CD8-positive, alpha-beta memory T cell (primary cell): ENCODE results near the gene B3GNT7. TPM values are rescaled to one million over a fixed set of nuclear protein-coding genes. Genes with fewer than 3 reads are reported as not detected.

Source experiments
- CTCF ChIA-PET: fragments of 350-600 bp; sonication (Branson Sonifier 250); formaldehyde crosslinking; loops from one replicate; lab custom pipeline; 2021; ENCODE audit warnings: antibody characterized with exemption; lab: Charles Lee
- POLR2A ChIA-PET: fragments of 350-600 bp; sonication (Branson Sonifier 250); formaldehyde crosslinking; loops from one replicate; lab custom pipeline; 2021; ENCODE audit warnings: antibody characterized with exemption; lab: Charles Lee
- DNase-seq, 5 donors: peaks; one replicate each; pipeline versions ENCODE4 v3.0.0 to v3.0.0-alpha.2; 2020 to 2022; ENCODE audit warnings: mixed read lengths in 1 of 5
- H3K27ac ChIP-seq: one replicate; pipeline ENCODE4 v1.7.0; 2013; ENCODE audit warnings: low read depth, mild to moderate bottlenecking, low read length, moderate library complexity
- H3K27me3 ChIP-seq: 2 replicates; pipeline ENCODE4 v1.7.0; 2013; ENCODE audit warnings: low read length, mild to moderate bottlenecking; ENCODE audit not compliant: insufficient read depth, poor library complexity, severe bottlenecking
- H3K36me3 ChIP-seq: 2 replicates; pipeline ENCODE4 v1.7.0; 2013; ENCODE audit warnings: mild to moderate bottlenecking, low read length, moderate library complexity; ENCODE audit not compliant: insufficient read depth
- H3K4me1 ChIP-seq: 2 replicates; pipeline ENCODE4 v1.7.0; 2013; ENCODE audit warnings: mild to moderate bottlenecking, low read length, moderate library complexity; ENCODE audit not compliant: insufficient read depth
- H3K4me3 ChIP-seq: 2 replicates; pipeline ENCODE4 v1.7.0; 2013; ENCODE audit warnings: mild to moderate bottlenecking, low read length
- H3K9me3 ChIP-seq: 2 replicates; pipeline ENCODE4 v1.7.0; 2013; ENCODE audit warnings: mild to moderate bottlenecking, low read length
- H3K27ac Mint-ChIP-seq, 8 donors: one replicate each; pipeline ENCODE4 v1.8.0; 2020 to 2021; ENCODE audit warnings: mixed read lengths in 8 of 8, mild to moderate bottlenecking in 6 of 8, inconsistent platforms in 3 of 8, moderate library complexity in 3 of 8
- H3K27me3 Mint-ChIP-seq, 2 donors: one replicate each; pipeline ENCODE4 v1.8.0; 2020 to 2021; ENCODE audit warnings: mixed read lengths in 2 of 2, mild to moderate bottlenecking in 1 of 2, moderate library complexity in 1 of 2
- H3K36me3 Mint-ChIP-seq, 3 donors: one replicate each; pipeline ENCODE4 v1.8.0; 2020 to 2021; ENCODE audit warnings: mixed read lengths in 3 of 3, inconsistent platforms in 1 of 3, mild to moderate bottlenecking in 1 of 3
- H3K4me1 Mint-ChIP-seq, 3 donors: one replicate each; pipeline ENCODE4 v1.8.0; 2020 to 2021; ENCODE audit warnings: mixed read lengths in 3 of 3, inconsistent platforms in 1 of 3, mild to moderate bottlenecking in 1 of 3
- H3K4me3 Mint-ChIP-seq, 7 donors: one replicate each; pipeline ENCODE4 v1.8.0; 2020 to 2021; ENCODE audit warnings: mixed read lengths in 7 of 7, mild to moderate bottlenecking in 6 of 7, moderate library complexity in 4 of 7, inconsistent platforms in 2 of 7
- H3K9me3 Mint-ChIP-seq, 5 donors: one replicate each; pipeline ENCODE4 v1.8.0; 2020 to 2022; ENCODE audit warnings: mixed read lengths in 5 of 5, mild to moderate bottlenecking in 3 of 5, moderate library complexity in 2 of 5, inconsistent platforms in 1 of 5
- polyA plus RNA-seq: library from polyadenylated mRNA; unstranded; fragments of 300-500 nt; fragmentation: Illumina TruSeq; gene quantifications from one replicate; pipeline ENCODE4 v1.2.3, GENCODE V29; 2021
- total RNA-seq, 2 experiments: library from RNA; stranded (reverse); gene quantifications; one replicate each; pipeline ENCODE4 v1.2.3, GENCODE V29; 2021

The B3GNT7 gene
- total and polyA plus RNA-seq, 3 experiments from 2014 or later = 0.13 to 0.16 (median 0.14) TPM

GRCh38 chr2:231392431-231393148, 2.9 kb upstream of the B3GNT7 start:
- H3K27me3 ChIP-seq = peaks cover 14% of the 10 kb centered on the region
- H3K4me3 ChIP-seq = no peak overlapping the region
- no peaks in the 10 kb centered on the region for H3K9me3 ChIP-seq
- CTCF ChIA-PET = interaction anchor here (1.4 to 3.3 kb wide), 2 partner anchors 11 to 24 kb away, joined by 3 to 8 read pairs; no protein-coding TSS in a partner anchor
- DNase-seq = no peak
- H3K36me3 ChIP-seq = no peaks in the 10 kb centered on the region
- peaks cover 14 to 32% of the 10 kb centered on the region in 2 donors for H3K27me3 Mint-ChIP-seq
- no peaks in the 10 kb centered on the region for H3K9me3 Mint-ChIP-seq
- peaks cover 16% of the 10 kb centered on the region for H3K4me1 ChIP-seq
- H3K27ac Mint-ChIP-seq = peak overlapping the region in 4 of 8 donors; percentile 97 to 99 (median 98)
- no peak overlapping the region for H3K4me3 Mint-ChIP-seq
- no peaks in the 10 kb centered on the region for H3K36me3 Mint-ChIP-seq
- POLR2A ChIA-PET = no interaction called here
- H3K4me1 Mint-ChIP-seq = peaks cover 16 to 34% (median 25%) of the 10 kb centered on the region in 3 donors
- no peak overlapping the region for H3K27ac ChIP-seq

- H3K4me3 ChIP-seq = no peak overlapping the region
- POLR2A ChIA-PET = no interaction called here
- CTCF ChIA-PET = interaction anchor here (0.5 to 3.3 kb wide), 5 partner anchors 10 to 202 kb away, joined by 3 to 8 read pairs (median 3); no protein-coding TSS in a partner anchor
- Mint-ChIP-seq H3K9me3 (no peaks in the 10 kb centered on the region), H3K36me3 (no peaks in the 10 kb centered on the region), H3K27ac (peak overlapping the region; percentile 82 to 99 (median 96)), H3K4me3 (peak overlapping the region; percentile 71 to 90 (median 84)), H3K27me3 (peaks cover 14 to 36% of the 10 kb centered on the region in 2 donors), H3K4me1 (peaks cover 16 to 34% (median 25%) of the 10 kb centered on the region in 3 donors)
- peaks cover 14% of the 10 kb centered on the region for H3K27me3 ChIP-seq
- H3K36me3 ChIP-seq = no peaks in the 10 kb centered on the region
- no peaks in the 10 kb centered on the region for H3K9me3 ChIP-seq
- peak in 1 of 5 donors; percentile 39 for DNase-seq
- no peak overlapping the region for H3K27ac ChIP-seq
- H3K4me1 ChIP-seq = peaks cover 16% of the 10 kb centered on the region
Observed at GRCh38 chr2:231393149-231394131, 2.1 kb upstream of the B3GNT7 start.

GRCh38 chr2:231394211-231395141, 1.0 kb upstream of the B3GNT7 start:
- Mint-ChIP-seq H3K9me3 (no peaks in the 10 kb centered on the region), H3K27ac (peak overlapping the region; percentile 39 to 99 (median 88)), H3K4me1 (peaks cover 16 to 34% (median 25%) of the 10 kb centered on the region in 3 donors), H3K27me3 (peaks cover 14 to 37% of the 10 kb centered on the region in 2 donors), H3K4me3 (peak overlapping the region; percentile 71 to 88 (median 76)), H3K36me3 (no peaks in the 10 kb centered on the region)
- DNase-seq = no peak
- Histone ChIP-seq H3K4me3 (no peak overlapping the region), H3K27ac (no peak overlapping the region), H3K4me1 (peaks cover 16% of the 10 kb centered on the region), H3K36me3 (no peaks in the 10 kb centered on the region), H3K27me3 (peaks cover 14% of the 10 kb centered on the region), H3K9me3 (no peaks in the 10 kb centered on the region)
- POLR2A ChIA-PET = no interaction called here
- CTCF ChIA-PET = interaction anchor here (0.5 to 3.3 kb wide), 4 partner anchors 9 to 203 kb away, joined by 3 to 8 read pairs (median 5); no protein-coding TSS in a partner anchor

GRCh38 chr2:231396058-231396821, 730 bp downstream of the B3GNT7 start:
- Mint-ChIP-seq H3K27ac (peak overlapping the region in 1 of 8 donors; percentile 32), H3K9me3 (no peaks in the 10 kb centered on the region), H3K36me3 (no peaks in the 10 kb centered on the region), H3K4me1 (peaks cover 16 to 34% (median 25%) of the 10 kb centered on the region in 3 donors), H3K4me3 (peak overlapping the region; percentile 58 to 74 (median 61)), H3K27me3 (peaks cover 12 to 37% of the 10 kb centered on the region in 2 donors)
- CTCF ChIA-PET = interaction anchor here (1.1 kb wide), 1 partner anchor 10 kb away, joined by 3 read pairs; no protein-coding TSS in a partner anchor
- POLR2A ChIA-PET = no interaction called here
- no peak overlapping the region for H3K27ac ChIP-seq
- H3K9me3 ChIP-seq = no peaks in the 10 kb centered on the region
- no peak overlapping the region for H3K4me3 ChIP-seq
- peaks cover 16% of the 10 kb centered on the region for H3K4me1 ChIP-seq
- H3K27me3 ChIP-seq = peaks cover 14% of the 10 kb centered on the region
- no peak for DNase-seq
- no peaks in the 10 kb centered on the region for H3K36me3 ChIP-seq

GRCh38 chr2:231397011-231397927, 1.8 kb downstream of the B3GNT7 start:
- peak overlapping the region; percentile 43 to 81 (median 68) for H3K4me3 Mint-ChIP-seq
- POLR2A ChIA-PET = no interaction called here
- H3K27ac Mint-ChIP-seq = peak overlapping the region in 6 of 8 donors; percentile 7 to 70 (median 38)
- Histone ChIP-seq H3K4me1 (peaks cover 16% of the 10 kb centered on the region), H3K36me3 (no peaks in the 10 kb centered on the region), H3K9me3 (no peaks in the 10 kb centered on the region), H3K27ac (no peak overlapping the region), H3K4me3 (no peak overlapping the region), H3K27me3 (peaks cover 14% of the 10 kb centered on the region)
- CTCF ChIA-PET = interaction anchor here (1.1 kb wide), 1 partner anchor 8 kb away, joined by 3 read pairs; no protein-coding TSS in a partner anchor
- H3K4me1 Mint-ChIP-seq = peaks cover 16 to 34% (median 23%) of the 10 kb centered on the region in 3 donors
- no peaks in the 10 kb centered on the region for H3K36me3 Mint-ChIP-seq
- no peak for DNase-seq
- no peaks in the 10 kb centered on the region for H3K9me3 Mint-ChIP-seq
- H3K27me3 Mint-ChIP-seq = peaks cover 10 to 35% of the 10 kb centered on the region in 2 donors

GRCh38 chr2:231397928-231398294, 2.4 kb downstream of the B3GNT7 start:
- Histone ChIP-seq H3K9me3 (no peaks in the 10 kb centered on the region), H3K36me3 (no peaks in the 10 kb centered on the region), H3K27ac (no peak overlapping the region), H3K4me3 (no peak overlapping the region), H3K4me1 (peaks cover 12% of the 10 kb centered on the region), H3K27me3 (peaks cover 14% of the 10 kb centered on the region)
- no peaks in the 10 kb centered on the region for H3K9me3 Mint-ChIP-seq
- peaks cover 10 to 35% of the 10 kb centered on the region in 2 donors for H3K27me3 Mint-ChIP-seq
- H3K4me3 Mint-ChIP-seq = no peak overlapping the region
- H3K27ac Mint-ChIP-seq = no peak overlapping the region
- H3K4me1 Mint-ChIP-seq = peaks cover 16 to 34% (median 22%) of the 10 kb centered on the region in 3 donors
- ChIA-PET CTCF (no interaction called here), POLR2A (no interaction called here)
- no peaks in the 10 kb centered on the region for H3K36me3 Mint-ChIP-seq
- DNase-seq = no peak
